Activated CD4-positive, alpha-beta T cell treated with anti-CD3 and anti-CD28 coated beads, Interleukin-2, amount 10 ng/mL, durations not matched to agents 24 days and 14 days (primary cell): ENCODE measurements around the gene IL18RAP. TPM values are rescaled to one million over a fixed set of nuclear protein-coding genes. Genes with fewer than 3 reads are reported as not detected.

Source experiments
- DNase-seq: peaks from one replicate; pipeline ENCODE4 v3.0.0; 2022
- H3K27ac Mint-ChIP-seq: one replicate; pipeline ENCODE4 v1.8.0; 2022; ENCODE audit warnings: mild to moderate bottlenecking, mixed read lengths
- H3K27me3 Mint-ChIP-seq: one replicate; pipeline ENCODE4 v1.8.0; 2022; ENCODE audit warnings: mixed read lengths
- H3K36me3 Mint-ChIP-seq: one replicate; pipeline ENCODE4 v1.8.0; 2022; ENCODE audit warnings: low read depth, mild to moderate bottlenecking, mixed read lengths
- H3K4me1 Mint-ChIP-seq: one replicate; pipeline ENCODE4 v1.8.0; 2021; ENCODE audit warnings: mixed read lengths
- H3K4me3 Mint-ChIP-seq: one replicate; pipeline ENCODE4 v1.8.0; 2022; ENCODE audit warnings: mild to moderate bottlenecking, moderate library complexity, mixed read lengths
- H3K9me3 Mint-ChIP-seq: one replicate; pipeline ENCODE4 v1.8.0; 2021; ENCODE audit warnings: mixed read lengths
- intact Hi-C: fragments of 100-400 bp; cut with micrococcal nuclease; formaldehyde crosslinking; loops from one replicate; pipeline ENCODE4 v1.15.1; 2023
- total RNA-seq: library from RNA; stranded (reverse); gene quantifications from 2 replicates; pipeline ENCODE4 v1.2.3, GENCODE V29; 2022

IL18RAP gene
- total RNA-seq: 15.0 and 16.9 TPM in 2 replicates

- DNase-seq: peak; percentile 57
- H3K4me3 Mint-ChIP-seq: peak within 1 kb of the TSS; percentile 86
- intact Hi-C loops: no loop called here
- peaks cover 79% of the 10 kb centered on the region for H3K4me1 Mint-ChIP-seq
- H3K9me3 Mint-ChIP-seq: peaks cover 10% of the 10 kb centered on the region
- H3K36me3 Mint-ChIP-seq: peaks cover 56% of the 10 kb centered on the region
- peak within 1 kb of the TSS; percentile 91 for H3K27ac Mint-ChIP-seq
- no peaks in the 10 kb centered on the region for H3K27me3 Mint-ChIP-seq
These were observed at the start of gene IL18RAP for GRCh38 chr2:102422910-102423309. Gene IL18RAP (plus strand): TSS chr2:102423160. CDS start chr2:102423278, 118 bp downstream.

GRCh38 chr2:102376052-102376591 lies 46.8 kb upstream of the IL18RAP start:
- Mint-ChIP-seq H3K4me1 (peaks cover 28% of the 10 kb centered on the region), H3K27me3 (no peaks in the 10 kb centered on the region), H3K9me3 (peaks cover 26% of the 10 kb centered on the region), H3K27ac (peak overlapping the region; percentile 75), H3K36me3 (peaks cover 84% of the 10 kb centered on the region), H3K4me3 (peak overlapping the region; percentile 42)
- peak; percentile 48 for DNase-seq
- intact Hi-C loops: no loop called here

DNA sequence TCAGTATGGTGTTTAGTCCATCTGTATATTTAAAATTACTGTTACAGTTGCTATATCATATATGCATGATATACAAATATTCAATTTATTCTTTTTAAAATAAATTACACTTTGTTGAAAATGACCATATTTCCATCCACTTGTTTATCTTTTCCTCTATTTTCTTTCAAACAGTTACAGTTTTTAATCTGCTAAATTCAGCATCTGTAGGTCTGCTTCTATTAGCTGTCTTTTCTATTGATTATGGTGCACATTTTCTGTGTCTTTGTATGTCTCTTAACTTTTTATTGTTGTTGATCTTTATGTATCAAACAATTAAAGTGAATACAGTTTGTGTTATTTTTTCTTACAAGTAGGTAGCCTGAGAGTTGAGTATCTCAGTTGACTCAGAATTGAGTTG lies 39.2 kb upstream of the IL18RAP start:
- no peak overlapping the region for H3K27ac Mint-ChIP-seq
- peaks cover 6% of the 10 kb centered on the region for H3K4me1 Mint-ChIP-seq
- DNase-seq: no peak
- peaks cover 88% of the 10 kb centered on the region for H3K36me3 Mint-ChIP-seq
- intact Hi-C loops: no loop called here
- H3K9me3 Mint-ChIP-seq: peaks cover 36% of the 10 kb centered on the region
- H3K27me3 Mint-ChIP-seq: no peaks in the 10 kb centered on the region
- no peak overlapping the region for H3K4me3 Mint-ChIP-seq

DNA sequence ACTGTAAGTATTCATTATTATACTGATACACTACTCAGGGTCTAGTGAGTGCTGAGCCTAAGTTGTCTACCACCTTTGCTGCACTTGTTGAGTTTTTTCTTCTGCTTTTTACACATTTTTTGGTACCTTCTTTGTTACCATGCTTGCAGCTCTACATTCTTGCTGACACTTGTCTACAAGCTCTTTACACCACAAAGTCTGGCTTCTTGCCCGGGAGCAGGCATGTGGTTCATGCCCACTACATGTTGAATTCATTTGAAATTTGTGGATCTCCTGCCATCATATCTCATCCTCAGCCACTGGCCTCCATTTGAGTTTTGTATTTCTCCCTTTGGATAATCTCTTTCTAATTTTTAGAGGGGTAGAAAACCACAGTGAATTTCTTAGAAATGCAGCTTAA lies 37.4 kb upstream of the IL18RAP start:
- intact Hi-C loops: no loop called here
- H3K4me1 Mint-ChIP-seq: peaks cover 6% of the 10 kb centered on the region
- H3K27me3 Mint-ChIP-seq: no peaks in the 10 kb centered on the region
- DNase-seq: no peak
- H3K4me3 Mint-ChIP-seq: no peak overlapping the region
- peaks cover 86% of the 10 kb centered on the region for H3K36me3 Mint-ChIP-seq
- no peak overlapping the region for H3K27ac Mint-ChIP-seq
- H3K9me3 Mint-ChIP-seq: peaks cover 33% of the 10 kb centered on the region

DNA sequence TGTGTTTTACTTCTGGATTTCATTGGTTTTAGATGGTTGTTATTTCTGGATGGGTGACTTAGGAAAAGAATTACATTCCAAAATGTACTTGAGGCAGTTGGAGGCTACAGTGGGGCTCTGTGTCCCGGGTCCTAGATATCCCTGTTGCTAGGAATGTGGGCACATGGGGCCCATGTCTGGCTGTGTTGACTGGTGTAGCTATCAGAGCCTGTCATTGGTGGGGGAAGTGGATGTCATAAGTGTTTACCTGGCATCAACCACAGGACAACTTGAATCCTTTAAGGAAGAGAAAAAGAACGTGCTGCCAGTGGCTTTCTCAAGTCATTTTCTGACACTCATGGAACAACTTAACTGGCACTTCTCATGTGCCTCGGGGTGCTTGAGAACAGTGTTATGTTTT lies 37.0 kb upstream of the IL18RAP start:
- intact Hi-C loops: no loop called here
- Mint-ChIP-seq H3K4me1 (peaks cover 6% of the 10 kb centered on the region), H3K36me3 (peaks cover 84% of the 10 kb centered on the region), H3K4me3 (no peak overlapping the region), H3K9me3 (peaks cover 29% of the 10 kb centered on the region), H3K27ac (no peak overlapping the region), H3K27me3 (no peaks in the 10 kb centered on the region)
- peak; percentile 45 for DNase-seq

DNA sequence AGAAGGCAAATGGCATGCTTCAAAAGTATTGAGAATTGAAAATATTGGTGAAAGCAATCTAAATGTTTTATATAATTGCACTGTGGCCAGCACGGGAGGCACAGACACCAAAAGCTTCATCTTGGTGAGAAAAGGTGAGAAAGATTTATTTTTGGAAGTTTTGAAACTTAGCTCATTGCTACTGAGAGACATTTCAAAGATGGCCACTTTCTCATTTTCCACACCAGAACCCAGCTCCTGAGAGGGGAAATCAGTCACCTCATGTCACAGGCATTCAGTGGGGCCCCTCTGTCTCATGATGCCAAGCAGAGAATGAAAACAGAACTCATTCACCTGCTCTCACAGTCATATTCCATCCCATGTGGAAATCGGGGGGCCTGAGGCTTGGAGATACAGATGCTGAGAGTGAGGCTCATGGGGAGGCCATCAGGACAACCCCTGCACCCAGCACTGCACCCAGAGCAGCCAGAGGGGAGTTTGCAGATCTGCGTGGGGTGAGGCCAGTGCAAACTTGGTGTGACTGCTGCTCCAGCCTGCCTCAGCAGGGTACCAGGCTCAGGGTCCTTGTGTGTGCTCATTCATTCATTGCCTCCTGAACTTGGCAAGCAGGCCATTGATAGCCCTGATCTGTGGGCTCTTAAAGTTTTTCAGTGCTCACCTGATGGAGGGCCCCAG lies 36.0 kb upstream of the IL18RAP start:
- Mint-ChIP-seq H3K4me1 (peaks cover 14% of the 10 kb centered on the region), H3K36me3 (peaks cover 83% of the 10 kb centered on the region), H3K27ac (no peak overlapping the region), H3K27me3 (no peaks in the 10 kb centered on the region), H3K9me3 (peaks cover 24% of the 10 kb centered on the region), H3K4me3 (no peak overlapping the region)
- DNase-seq: no peak
- intact Hi-C loops: no loop called here

GRCh38 chr2:102387763-102388546 lies 35.0 kb upstream of the IL18RAP start:
- Mint-ChIP-seq H3K36me3 (peaks cover 78% of the 10 kb centered on the region), H3K4me1 (peaks cover 14% of the 10 kb centered on the region), H3K4me3 (no peak overlapping the region), H3K27me3 (no peaks in the 10 kb centered on the region), H3K9me3 (peaks cover 24% of the 10 kb centered on the region), H3K27ac (peak overlapping the region; percentile 2)
- peak; percentile 48 for DNase-seq
- intact Hi-C loops: no loop called here

DNA sequence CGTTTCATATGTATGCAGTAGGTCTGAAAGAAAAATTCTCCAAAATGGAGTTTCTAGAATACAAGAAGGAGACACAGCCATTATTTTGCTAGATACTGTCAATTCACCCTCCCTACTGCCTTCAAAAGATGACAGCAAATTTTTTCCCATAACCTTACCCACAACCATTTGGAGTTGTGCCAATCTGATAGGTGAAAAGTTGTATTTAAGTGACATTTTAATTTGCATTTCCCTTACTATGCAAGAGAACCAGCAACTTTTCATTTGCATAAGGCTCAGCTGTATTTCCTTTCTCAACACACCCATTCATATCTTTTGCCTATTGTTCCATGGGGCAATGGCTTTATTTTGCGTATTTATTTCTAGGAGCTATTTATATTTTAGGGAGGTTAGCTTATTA lies 31.4 kb upstream of the IL18RAP start:
- Mint-ChIP-seq H3K4me1 (peaks cover 11% of the 10 kb centered on the region), H3K9me3 (no peaks in the 10 kb centered on the region), H3K27me3 (no peaks in the 10 kb centered on the region), H3K27ac (no peak overlapping the region), H3K36me3 (peaks cover 61% of the 10 kb centered on the region), H3K4me3 (no peak overlapping the region)
- intact Hi-C loops: no loop called here
- DNase-seq: no peak

DNA sequence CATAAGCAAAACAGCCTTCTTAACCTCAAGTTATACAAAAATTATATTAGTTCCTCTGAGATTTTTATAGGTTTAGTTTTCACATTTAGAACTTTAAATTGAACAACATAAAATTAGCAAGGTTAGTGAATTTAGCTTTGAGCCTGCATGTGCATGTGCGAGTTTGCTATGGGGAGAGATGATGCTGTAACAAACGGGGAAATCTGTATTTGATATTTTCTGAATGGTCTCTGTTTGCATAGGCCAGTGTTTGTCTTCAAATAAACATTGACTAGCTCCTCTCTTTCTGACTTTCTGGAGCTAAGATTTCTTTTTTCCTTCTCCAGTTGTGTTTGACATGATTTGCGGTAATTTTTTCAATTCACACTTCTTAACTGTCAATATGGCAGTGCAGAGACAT lies 30.9 kb upstream of the IL18RAP start:
- no peak for DNase-seq
- H3K27me3 Mint-ChIP-seq: no peaks in the 10 kb centered on the region

GRCh38 chr2:102392942-102393341 lies 30.0 kb upstream of the IL18RAP start:
- no peaks in the 10 kb centered on the region for H3K27me3 Mint-ChIP-seq
- no peak for DNase-seq
- no peaks in the 10 kb centered on the region for H3K9me3 Mint-ChIP-seq
- peaks cover 58% of the 10 kb centered on the region for H3K36me3 Mint-ChIP-seq
- intact Hi-C loops: no loop called here
- H3K4me3 Mint-ChIP-seq: no peak overlapping the region
- H3K27ac Mint-ChIP-seq: no peak overlapping the region
- H3K4me1 Mint-ChIP-seq: peaks cover 8% of the 10 kb centered on the region

More for the DNA sequence above, 30.9 kb upstream of the IL18RAP start:
- intact Hi-C loops: no loop called here
- Mint-ChIP-seq H3K27ac (no peak overlapping the region), H3K4me3 (no peak overlapping the region), H3K36me3 (peaks cover 64% of the 10 kb centered on the region), H3K9me3 (no peaks in the 10 kb centered on the region), H3K4me1 (peaks cover 11% of the 10 kb centered on the region)

GRCh38 chr2:102396012-102396411 lies 26.9 kb upstream of the IL18RAP start:
- peaks cover 45% of the 10 kb centered on the region for H3K36me3 Mint-ChIP-seq
- no peak overlapping the region for H3K4me3 Mint-ChIP-seq
- peaks cover 25% of the 10 kb centered on the region for H3K4me1 Mint-ChIP-seq
- intact Hi-C loops: no loop called here
- DNase-seq: no peak
- no peak overlapping the region for H3K27ac Mint-ChIP-seq
- H3K27me3 Mint-ChIP-seq: no peaks in the 10 kb centered on the region
- no peaks in the 10 kb centered on the region for H3K9me3 Mint-ChIP-seq

- intact Hi-C loops: no loop called here
- peaks cover 36% of the 10 kb centered on the region for H3K36me3 Mint-ChIP-seq
- no peaks in the 10 kb centered on the region for H3K9me3 Mint-ChIP-seq
- peaks cover 28% of the 10 kb centered on the region for H3K4me1 Mint-ChIP-seq
- no peak overlapping the region for H3K4me3 Mint-ChIP-seq
- no peak overlapping the region for H3K27ac Mint-ChIP-seq
- DNase-seq: no peak
- H3K27me3 Mint-ChIP-seq: no peaks in the 10 kb centered on the region
These were observed 25.8 kb upstream of the IL18RAP start for GRCh38 chr2:102397209-102397608.

DNA sequence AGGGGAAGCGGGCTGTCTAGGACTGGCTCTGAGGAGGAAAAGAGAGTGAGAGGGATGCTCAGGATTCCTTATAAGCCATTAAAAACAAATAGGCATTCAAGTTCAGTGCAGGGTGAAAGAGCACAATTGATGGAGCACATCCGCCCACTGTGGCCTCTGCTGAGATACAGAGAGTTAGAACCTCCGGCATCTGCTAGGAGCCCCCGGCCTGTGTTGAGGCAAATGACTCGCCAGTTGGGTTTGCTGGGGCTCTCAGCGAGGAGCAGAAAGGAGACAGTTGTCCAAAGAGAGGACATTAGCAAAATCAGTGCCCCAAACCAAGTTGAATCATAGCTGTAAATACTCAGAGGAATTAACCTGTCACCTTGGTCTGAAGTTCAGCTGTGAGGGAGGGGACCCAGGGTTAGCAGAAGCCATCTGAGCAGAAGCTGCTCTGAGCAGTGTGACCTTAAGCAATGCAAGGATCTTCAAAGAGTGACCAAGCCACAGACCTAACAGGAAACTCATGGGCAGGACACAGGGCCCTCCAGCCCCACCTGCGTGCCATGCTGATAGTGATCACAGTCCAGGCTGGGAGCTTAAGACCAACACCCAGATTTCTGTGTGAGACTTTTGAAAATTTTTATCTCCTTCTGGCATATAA lies 23.3 kb upstream of the IL18RAP start:
- intact Hi-C loops: no loop called here
- Mint-ChIP-seq H3K4me1 (peaks cover 30% of the 10 kb centered on the region), H3K4me3 (no peak overlapping the region), H3K27ac (peak overlapping the region; percentile 30), H3K36me3 (peaks cover 26% of the 10 kb centered on the region), H3K9me3 (no peaks in the 10 kb centered on the region), H3K27me3 (no peaks in the 10 kb centered on the region)
- no peak for DNase-seq

DNA sequence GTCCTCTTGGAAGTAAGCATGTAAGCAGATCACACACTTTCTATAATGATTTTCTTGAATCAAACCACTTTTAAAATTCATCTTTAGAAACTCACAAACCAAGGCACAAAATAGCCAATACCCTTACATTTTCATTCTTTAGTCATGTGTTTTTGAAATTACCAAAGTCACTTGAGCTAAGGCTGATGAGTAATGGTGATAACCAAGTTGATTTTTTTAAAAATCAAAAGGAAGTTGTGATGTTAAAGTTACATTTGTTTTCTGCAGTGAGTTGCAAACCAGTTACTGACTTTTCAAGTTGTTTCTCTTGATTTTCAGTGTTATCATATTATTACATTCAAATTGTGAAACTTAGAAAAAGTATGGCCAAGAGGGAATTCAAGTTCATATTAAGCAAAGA lies 21.5 kb upstream of the IL18RAP start:
- H3K4me1 Mint-ChIP-seq: peaks cover 30% of the 10 kb centered on the region
- no peak for DNase-seq
- intact Hi-C loops: no loop called here
- peak overlapping the region; percentile 41 for H3K27ac Mint-ChIP-seq
- H3K36me3 Mint-ChIP-seq: peaks cover 21% of the 10 kb centered on the region
- H3K27me3 Mint-ChIP-seq: no peaks in the 10 kb centered on the region
- peaks cover 4% of the 10 kb centered on the region for H3K9me3 Mint-ChIP-seq
- H3K4me3 Mint-ChIP-seq: no peak overlapping the region
